Activated naive CD4-positive, alpha-beta T cell treated with anti-CD3 and anti-CD28 coated beads, Interleukin-2, amount 10 ng/mL, durations not matched to agents 7 days and 5 days (primary cell): ENCODE data around the gene KCNJ6.
"Not testable (repeated sequence)": the region's sequence is repeated elsewhere in the genome, so short reads cannot be mapped to it uniquely, and the experiment has no call there.

ENCODE experiments used
- CTCF ChIA-PET: fragments of 350-600 bp; sonication (Branson Sonifier 250); formaldehyde crosslinking; loops from one replicate; lab custom pipeline; 2021; ENCODE audit warnings: antibody characterized with exemption; lab: Charles Lee
- DNase-seq: peaks from one replicate; pipeline ENCODE4 v3.0.0-alpha.2; 2020
- H3K27ac Mint-ChIP-seq: one replicate; pipeline ENCODE4 v1.8.0; 2021; ENCODE audit warnings: mild to moderate bottlenecking, moderate library complexity, mixed read lengths
- H3K27me3 Mint-ChIP-seq: one replicate; pipeline ENCODE4 v1.8.0; 2021; ENCODE audit warnings: mild to moderate bottlenecking, mixed read lengths
- H3K36me3 Mint-ChIP-seq: one replicate; pipeline ENCODE4 v1.8.0; 2021; ENCODE audit warnings: mixed read lengths
- H3K4me1 Mint-ChIP-seq: one replicate; pipeline ENCODE4 v1.8.0; 2021; ENCODE audit warnings: mixed read lengths
- H3K4me3 Mint-ChIP-seq: one replicate; pipeline ENCODE4 v1.8.0; 2021; ENCODE audit warnings: mild to moderate bottlenecking, moderate library complexity, mixed read lengths
- H3K9me3 Mint-ChIP-seq: one replicate; pipeline ENCODE4 v1.8.0; 2021; ENCODE audit warnings: mixed read lengths

KCNJ6 gene

GRCh38 chr21:37749132-37749531 is 167.1 kb downstream of the KCNJ6 start:
- Mint-ChIP-seq H3K27ac (no peak overlapping the region), H3K4me1 (no peaks in the 10 kb centered on the region), H3K4me3 (no peak overlapping the region), H3K36me3 (no peaks in the 10 kb centered on the region), H3K27me3 (no peaks in the 10 kb centered on the region), H3K9me3 (no peaks in the 10 kb centered on the region)
- DNase-seq: no peak
- CTCF ChIA-PET: no interaction called here

- no peaks in the 10 kb centered on the region for H3K9me3 Mint-ChIP-seq
- no peak overlapping the region for H3K27ac Mint-ChIP-seq
- no peaks in the 10 kb centered on the region for H3K36me3 Mint-ChIP-seq
- CTCF ChIA-PET: no interaction called here
- no peaks in the 10 kb centered on the region for H3K4me1 Mint-ChIP-seq
- H3K27me3 Mint-ChIP-seq: no peaks in the 10 kb centered on the region
- no peak overlapping the region for H3K4me3 Mint-ChIP-seq
- no peak for DNase-seq
These were observed 167.9 kb downstream of the KCNJ6 start for GRCh38 chr21:37748351-37748750.

DNA sequence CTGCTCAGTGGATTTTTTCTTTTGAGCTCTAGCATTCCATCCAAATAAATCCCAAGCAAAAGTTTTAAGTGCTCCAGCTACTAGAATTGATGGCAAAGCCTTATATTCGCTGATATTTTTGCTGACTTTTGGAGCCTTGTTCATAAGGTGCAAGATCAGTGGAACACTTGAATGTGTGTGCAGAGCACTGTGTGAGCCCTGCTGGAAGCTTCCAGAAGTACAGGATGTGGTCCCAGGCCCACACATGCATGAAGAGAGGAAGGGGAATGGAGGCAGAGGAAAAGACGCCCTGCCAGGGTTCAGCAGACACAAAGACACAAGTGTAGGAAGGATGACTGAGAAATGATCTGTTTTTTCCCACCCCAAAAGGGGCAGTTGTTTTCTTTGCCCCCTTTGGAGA is 169.4 kb downstream of the KCNJ6 start:
- Mint-ChIP-seq H3K9me3 (no peaks in the 10 kb centered on the region), H3K27me3 (peaks cover 5% of the 10 kb centered on the region), H3K36me3 (no peaks in the 10 kb centered on the region), H3K4me3 (no peak overlapping the region), H3K4me1 (no peaks in the 10 kb centered on the region), H3K27ac (no peak overlapping the region)
- CTCF ChIA-PET: no interaction called here
- DNase-seq: no peak

DNA sequence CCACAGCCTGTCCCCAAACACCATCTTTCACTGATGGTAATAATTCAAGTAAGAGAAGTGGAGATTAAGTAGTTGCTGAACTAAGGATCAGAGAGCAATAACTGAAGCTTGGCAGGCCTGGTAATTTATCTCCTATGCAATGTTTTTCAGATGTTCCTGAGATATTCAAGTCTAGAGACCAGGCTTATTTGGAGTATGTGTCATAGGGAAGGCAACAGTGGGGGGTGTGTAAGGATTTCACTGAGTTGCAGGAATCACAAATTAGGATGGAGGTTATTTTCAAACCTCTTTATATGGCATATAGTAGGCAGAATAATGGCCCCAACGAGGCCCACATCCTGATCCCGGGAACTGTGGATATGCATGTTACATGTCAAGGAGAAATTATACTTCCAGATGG is 171.7 kb downstream of the KCNJ6 start:
- DNase-seq: no peak
- H3K27me3 Mint-ChIP-seq: peaks cover 11% of the 10 kb centered on the region
- CTCF ChIA-PET: no interaction called here
- no peak overlapping the region for H3K27ac Mint-ChIP-seq
- H3K4me1 Mint-ChIP-seq: no peaks in the 10 kb centered on the region
- H3K36me3 Mint-ChIP-seq: no peaks in the 10 kb centered on the region
- no peak overlapping the region for H3K4me3 Mint-ChIP-seq
- no peaks in the 10 kb centered on the region for H3K9me3 Mint-ChIP-seq

- no peak overlapping the region for H3K27ac Mint-ChIP-seq
- no peaks in the 10 kb centered on the region for H3K36me3 Mint-ChIP-seq
These were observed 173.7 kb downstream of the KCNJ6 start for GRCh38 chr21:37742532-37742931.

GRCh38 chr21:37742115-37742514 is 174.1 kb downstream of the KCNJ6 start:
- no peaks in the 10 kb centered on the region for H3K36me3 Mint-ChIP-seq
- no peaks in the 10 kb centered on the region for H3K4me1 Mint-ChIP-seq
- H3K27me3 Mint-ChIP-seq: peaks cover 14% of the 10 kb centered on the region
- H3K27ac Mint-ChIP-seq: no peak overlapping the region
- no peak for DNase-seq
- H3K4me3 Mint-ChIP-seq: no peak overlapping the region
- CTCF ChIA-PET: no interaction called here
- no peaks in the 10 kb centered on the region for H3K9me3 Mint-ChIP-seq

More at GRCh38 chr21:37742532-37742931, 173.7 kb downstream of the KCNJ6 start:
- Mint-ChIP-seq H3K4me3 (no peak overlapping the region), H3K4me1 (no peaks in the 10 kb centered on the region), H3K27me3 (peaks cover 14% of the 10 kb centered on the region), H3K9me3 (no peaks in the 10 kb centered on the region)
- DNase-seq: no peak
- CTCF ChIA-PET: no interaction called here

- H3K9me3 Mint-ChIP-seq: no peaks in the 10 kb centered on the region
These were observed 178.3 kb downstream of the KCNJ6 start for GRCh38 chr21:37737996-37738395.

DNA sequence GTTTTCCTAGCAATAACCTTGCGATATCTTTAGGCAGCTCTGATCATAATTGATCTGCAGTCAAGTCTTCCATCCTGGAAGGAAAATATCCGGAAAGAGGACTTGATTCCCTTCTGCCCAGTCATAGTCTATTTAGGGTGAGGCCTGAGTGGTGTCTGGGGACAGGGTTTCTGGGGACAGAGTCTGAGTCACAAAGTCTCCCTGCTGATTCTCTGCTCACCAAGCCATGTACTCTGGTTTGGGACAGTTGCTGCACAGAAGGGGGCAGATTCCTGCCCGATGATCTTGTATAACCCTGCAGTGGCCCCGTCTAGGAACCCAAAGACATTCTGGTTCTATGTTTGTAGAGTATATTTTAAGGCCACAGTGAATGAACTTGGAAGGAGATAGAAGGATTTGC is 178.8 kb downstream of the KCNJ6 start:
- CTCF ChIA-PET: no interaction called here
- Mint-ChIP-seq H3K27ac (no peak overlapping the region), H3K4me1 (no peaks in the 10 kb centered on the region)

More at GRCh38 chr21:37737996-37738395, 178.3 kb downstream of the KCNJ6 start:
- Mint-ChIP-seq H3K27ac (no peak overlapping the region), H3K4me3 (no peak overlapping the region), H3K4me1 (no peaks in the 10 kb centered on the region), H3K27me3 (peaks cover 18% of the 10 kb centered on the region), H3K36me3 (no peaks in the 10 kb centered on the region)
- CTCF ChIA-PET: interaction anchor here (2.1 kb wide), 1 partner anchor 25 kb away, joined by 5 read pairs; no protein-coding TSS in a partner anchor
- no peak for DNase-seq

GRCh38 chr21:37734846-37735245 is 181.4 kb downstream of the KCNJ6 start:
- CTCF ChIA-PET: no interaction called here
- H3K27me3 Mint-ChIP-seq: peaks cover 7% of the 10 kb centered on the region

More for the DNA sequence above, 178.8 kb downstream of the KCNJ6 start:
- H3K27me3 Mint-ChIP-seq: peaks cover 13% of the 10 kb centered on the region
- no peaks in the 10 kb centered on the region for H3K9me3 Mint-ChIP-seq
- DNase-seq: no peak
- no peaks in the 10 kb centered on the region for H3K36me3 Mint-ChIP-seq
- H3K4me3 Mint-ChIP-seq: no peak overlapping the region

GRCh38 chr21:37732927-37733326 is 183.3 kb downstream of the KCNJ6 start:
- H3K4me3 Mint-ChIP-seq: no peak overlapping the region
- H3K9me3 Mint-ChIP-seq: no peaks in the 10 kb centered on the region
- peaks cover 7% of the 10 kb centered on the region for H3K27me3 Mint-ChIP-seq
- no peaks in the 10 kb centered on the region for H3K36me3 Mint-ChIP-seq
- H3K4me1 Mint-ChIP-seq: no peaks in the 10 kb centered on the region
- CTCF ChIA-PET: no interaction called here
- H3K27ac Mint-ChIP-seq: no peak overlapping the region
- DNase-seq: no peak

More at GRCh38 chr21:37734846-37735245, 181.4 kb downstream of the KCNJ6 start:
- H3K4me1 Mint-ChIP-seq: no peaks in the 10 kb centered on the region
- no peaks in the 10 kb centered on the region for H3K36me3 Mint-ChIP-seq
- H3K27ac Mint-ChIP-seq: no peak overlapping the region
- no peaks in the 10 kb centered on the region for H3K9me3 Mint-ChIP-seq
- no peak overlapping the region for H3K4me3 Mint-ChIP-seq
- DNase-seq: no peak

- no peaks in the 10 kb centered on the region for H3K9me3 Mint-ChIP-seq
- peaks cover under 1% of the 10 kb centered on the region for H3K27me3 Mint-ChIP-seq
- CTCF ChIA-PET: no interaction called here
- H3K36me3 Mint-ChIP-seq: no peaks in the 10 kb centered on the region
- H3K4me1 Mint-ChIP-seq: no peaks in the 10 kb centered on the region
- H3K4me3 Mint-ChIP-seq: no peak overlapping the region
- H3K27ac Mint-ChIP-seq: no peak overlapping the region
- DNase-seq: no peak
These were observed 192.1 kb downstream of the KCNJ6 start for GRCh38 chr21:37724201-37724600.

DNA sequence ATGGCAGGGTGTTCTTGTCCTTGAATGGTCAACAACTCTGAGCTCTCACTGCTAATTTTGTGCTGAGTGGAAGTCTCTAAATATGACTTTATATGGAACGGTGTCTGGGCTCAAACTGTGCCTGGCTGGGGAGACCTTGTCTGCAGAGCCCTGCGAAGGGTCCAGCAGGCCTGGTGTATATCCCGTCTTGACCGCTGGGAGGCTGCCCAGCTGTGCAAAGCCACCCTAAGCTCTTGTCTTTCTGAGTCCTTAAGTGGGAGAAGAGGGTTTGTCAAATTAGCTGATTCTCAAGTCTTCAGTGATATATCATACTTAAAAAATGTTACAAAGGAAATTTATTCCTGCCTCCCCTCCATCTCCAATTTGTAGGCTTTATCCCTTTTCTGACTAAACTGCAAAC is 198.7 kb downstream of the KCNJ6 start:
- CTCF ChIA-PET: no interaction called here
- Mint-ChIP-seq H3K27me3 (peaks cover 17% of the 10 kb centered on the region), H3K36me3 (no peaks in the 10 kb centered on the region)

DNA sequence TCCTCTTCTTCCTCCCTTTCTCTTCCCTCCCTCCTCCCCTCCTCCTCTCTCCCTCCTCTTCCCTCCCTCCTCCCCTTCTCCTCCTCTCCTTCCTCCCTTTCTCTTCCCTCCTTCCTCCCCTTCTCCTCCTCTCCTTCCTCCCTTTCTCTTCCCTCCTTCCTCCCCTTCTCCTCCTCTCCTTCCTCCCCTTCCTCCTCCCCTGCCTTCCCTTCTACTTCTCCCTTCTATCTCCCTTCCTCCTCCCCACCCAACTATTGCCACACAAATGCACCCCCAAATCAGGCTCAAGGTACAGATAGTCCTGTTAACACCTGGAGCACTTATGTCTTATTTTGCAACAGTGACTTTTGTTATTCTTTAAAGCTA is 203.7 kb downstream of the KCNJ6 start:
- not testable (repeated sequence) for DNase-seq, H3K9me3 Mint-ChIP-seq, H3K4me3 Mint-ChIP-seq, H3K4me1 Mint-ChIP-seq, H3K27ac Mint-ChIP-seq, H3K36me3 Mint-ChIP-seq
- peaks cover 15% of the 10 kb centered on the region for H3K27me3 Mint-ChIP-seq
- CTCF ChIA-PET: interaction anchor here (0.7 to 2.2 kb wide), 13 partner anchors 12 to 647 kb away, joined by 3 to 13 read pairs (median 4); no protein-coding TSS in a partner anchor

More for the DNA sequence above, 198.7 kb downstream of the KCNJ6 start:
- no peak overlapping the region for H3K27ac Mint-ChIP-seq
- DNase-seq: no peak
- no peak overlapping the region for H3K4me3 Mint-ChIP-seq
- H3K9me3 Mint-ChIP-seq: no peaks in the 10 kb centered on the region
- no peaks in the 10 kb centered on the region for H3K4me1 Mint-ChIP-seq

DNA sequence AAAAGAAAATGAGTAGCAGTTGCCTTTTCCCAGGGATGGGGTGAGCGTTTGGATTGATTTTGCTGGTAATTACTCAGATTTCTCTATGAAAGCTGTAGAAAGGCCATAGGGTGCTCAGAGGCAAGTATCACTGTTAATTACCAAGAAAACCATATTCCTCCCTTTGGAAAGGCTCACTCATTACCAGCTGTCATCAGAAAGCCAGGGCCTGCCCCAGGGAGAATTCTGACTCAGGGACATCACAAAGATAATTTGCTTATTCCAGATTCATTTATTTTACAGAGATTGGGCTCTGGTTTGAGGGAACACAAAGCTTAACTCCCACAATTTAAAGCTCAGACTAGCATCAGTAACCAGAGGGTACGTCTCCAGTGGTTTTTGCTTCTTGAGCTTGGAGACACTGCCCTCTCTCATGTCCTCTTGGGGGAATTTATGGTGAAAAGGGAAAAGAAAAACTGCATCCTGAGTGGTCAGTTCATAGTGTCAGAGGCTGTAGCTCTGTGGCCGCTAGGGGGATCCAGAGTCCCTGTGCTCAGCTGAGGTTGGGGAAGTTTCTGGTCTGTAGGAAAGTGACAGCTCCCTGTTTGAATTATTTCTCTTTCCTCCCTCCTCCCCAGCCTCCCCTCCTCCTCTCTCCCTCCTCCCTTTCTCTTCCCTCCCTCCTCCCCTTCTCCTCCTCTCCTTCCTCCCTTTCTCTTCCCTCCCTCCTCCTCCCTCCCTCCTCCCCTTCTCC is 204.3 kb downstream of the KCNJ6 start:
- DNase-seq: peak; percentile 64
- Mint-ChIP-seq H3K9me3 (peaks cover 3% of the 10 kb centered on the region), H3K27me3 (peaks cover 10% of the 10 kb centered on the region), H3K4me1 (no peaks in the 10 kb centered on the region), H3K36me3 (no peaks in the 10 kb centered on the region), H3K4me3 (no peak overlapping the region), H3K27ac (no peak overlapping the region)
- CTCF ChIA-PET: interaction anchor here (1.0 to 2.2 kb wide), 11 partner anchors 11 to 415 kb away, joined by 3 to 13 read pairs (median 4); no protein-coding TSS in a partner anchor

DNA sequence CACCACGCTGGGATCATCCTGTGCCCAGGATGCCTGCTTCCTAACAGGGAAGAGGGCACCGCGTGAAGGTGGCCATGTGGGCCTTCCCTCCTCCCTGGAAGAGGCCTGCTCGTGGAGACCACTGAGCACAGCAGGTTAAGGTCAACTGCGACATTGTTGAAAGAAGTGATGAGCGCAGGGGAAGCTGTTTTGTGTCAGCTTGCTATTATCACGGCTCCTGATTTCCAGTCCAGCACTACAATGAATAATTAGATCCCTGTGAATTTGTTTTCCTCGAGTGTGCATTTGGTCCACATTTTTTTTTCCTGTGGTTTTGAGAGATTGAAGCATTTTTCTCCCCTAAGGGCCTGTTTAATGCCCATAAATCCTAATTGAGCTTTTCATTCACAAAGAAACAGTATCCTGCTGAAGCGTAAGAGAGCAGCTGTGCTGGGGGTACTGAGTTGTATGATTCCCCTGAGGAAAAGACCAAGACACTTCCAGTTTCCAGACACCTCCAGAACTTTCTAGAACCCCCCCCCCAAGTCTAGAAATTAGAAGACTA is 204.9 kb downstream of the KCNJ6 start:
- H3K27ac Mint-ChIP-seq: no peak overlapping the region
- no peaks in the 10 kb centered on the region for H3K4me1 Mint-ChIP-seq
- no peak overlapping the region for H3K4me3 Mint-ChIP-seq
- H3K27me3 Mint-ChIP-seq: peaks cover 9% of the 10 kb centered on the region
- CTCF ChIA-PET: interaction anchor here (1.1 to 2.2 kb wide), 7 partner anchors 16 to 416 kb away, joined by 3 to 13 read pairs (median 4); no protein-coding TSS in a partner anchor
- no peak for DNase-seq
- no peaks in the 10 kb centered on the region for H3K36me3 Mint-ChIP-seq
- H3K9me3 Mint-ChIP-seq: peaks cover 3% of the 10 kb centered on the region
